ENCODE results near the gene FGG.

- TF ChIP-seq CTCF (IDR thresholded peaks at IDR 0.05) (no peak), POLR2A (IDR thresholded peaks at IDR 0.05) (peak; percentile 98)
Measured at GRCh38 chr4:154612472-154613414, at the start of gene FGG.

Data from right lobe of liver (tissue), 4 donors.